ENCODE results near the gene GJB2. TPM values are rescaled to one million over a fixed set of nuclear protein-coding genes. Genes with fewer than 3 reads are reported as not detected.

GJB2 gene
- total RNA-seq, 1 donor from 2014 or later, result 192 TPM

- DNase-seq (ENCODE audit: low read depth) (no peak), FAIRE-seq (peak; percentile 32)
- no peak for TF ChIP-seq CTCF (IDR thresholded peaks at IDR 0.05; ENCODE audit: insufficient read depth, low read length, severe bottlenecking)
- Histone ChIP-seq H3K4me3 (ENCODE audit: low read depth, low read length) (peak overlapping the region; percentile 61), H3K36me3 (ENCODE audit: control insufficient read depth, insufficient read depth, low read length) (peaks cover 11% of the 10 kb centered on the region), H3K27me3 (ENCODE audit: control insufficient read depth, insufficient read depth, low read length) (no peaks in the 10 kb centered on the region)
Observed at GRCh38 chr13:20191311-20192157, 1.2 kb downstream of the GJB2 start.

GRCh38 chr13:20190481-20191310, 2.0 kb downstream of the GJB2 start:
- DNase-seq (ENCODE audit: low read depth), result peak; percentile 91
- no peak for TF ChIP-seq CTCF (IDR thresholded peaks at IDR 0.05; ENCODE audit: insufficient read depth, low read length, severe bottlenecking)
- FAIRE-seq, result peak; percentile 32
- Histone ChIP-seq H3K4me3 (ENCODE audit: low read depth, low read length) (peak overlapping the region; percentile 61), H3K36me3 (ENCODE audit: control insufficient read depth, insufficient read depth, low read length) (peaks cover 11% of the 10 kb centered on the region), H3K27me3 (ENCODE audit: control insufficient read depth, insufficient read depth, low read length) (no peaks in the 10 kb centered on the region)

DNA sequence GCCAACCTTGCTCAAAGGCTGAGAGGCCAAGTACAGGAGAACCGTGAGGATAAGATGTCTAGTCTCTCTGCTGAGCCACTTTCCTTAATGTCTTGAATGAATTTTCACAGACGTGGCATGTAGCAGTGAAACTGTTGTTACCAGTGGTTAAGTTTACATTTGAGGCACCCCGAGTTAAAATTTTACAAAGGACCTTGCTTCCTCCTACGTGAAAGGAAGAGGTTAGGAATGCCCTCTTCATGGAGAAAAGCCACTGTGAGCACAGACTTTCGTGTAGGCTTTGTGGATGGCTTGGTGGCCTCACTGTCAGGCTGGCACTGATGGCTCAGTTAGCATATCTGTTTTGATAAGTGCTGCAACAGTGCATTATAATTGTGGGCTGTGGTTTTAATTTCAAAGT, 2.7 kb downstream of the GJB2 start:
- FAIRE-seq (no peak), DNase-seq (ENCODE audit: low read depth) (no peak)
- H3K27me3 ChIP-seq (ENCODE audit: control insufficient read depth, insufficient read depth, low read length), result no peaks in the 10 kb centered on the region
- H3K4me3 ChIP-seq (ENCODE audit: low read depth, low read length), result no peak overlapping the region
- peaks cover 11% of the 10 kb centered on the region for H3K36me3 ChIP-seq (ENCODE audit: control insufficient read depth, insufficient read depth, low read length)
- no peak for TF ChIP-seq CTCF (IDR thresholded peaks at IDR 0.05; ENCODE audit: insufficient read depth, low read length, severe bottlenecking)

DNA sequence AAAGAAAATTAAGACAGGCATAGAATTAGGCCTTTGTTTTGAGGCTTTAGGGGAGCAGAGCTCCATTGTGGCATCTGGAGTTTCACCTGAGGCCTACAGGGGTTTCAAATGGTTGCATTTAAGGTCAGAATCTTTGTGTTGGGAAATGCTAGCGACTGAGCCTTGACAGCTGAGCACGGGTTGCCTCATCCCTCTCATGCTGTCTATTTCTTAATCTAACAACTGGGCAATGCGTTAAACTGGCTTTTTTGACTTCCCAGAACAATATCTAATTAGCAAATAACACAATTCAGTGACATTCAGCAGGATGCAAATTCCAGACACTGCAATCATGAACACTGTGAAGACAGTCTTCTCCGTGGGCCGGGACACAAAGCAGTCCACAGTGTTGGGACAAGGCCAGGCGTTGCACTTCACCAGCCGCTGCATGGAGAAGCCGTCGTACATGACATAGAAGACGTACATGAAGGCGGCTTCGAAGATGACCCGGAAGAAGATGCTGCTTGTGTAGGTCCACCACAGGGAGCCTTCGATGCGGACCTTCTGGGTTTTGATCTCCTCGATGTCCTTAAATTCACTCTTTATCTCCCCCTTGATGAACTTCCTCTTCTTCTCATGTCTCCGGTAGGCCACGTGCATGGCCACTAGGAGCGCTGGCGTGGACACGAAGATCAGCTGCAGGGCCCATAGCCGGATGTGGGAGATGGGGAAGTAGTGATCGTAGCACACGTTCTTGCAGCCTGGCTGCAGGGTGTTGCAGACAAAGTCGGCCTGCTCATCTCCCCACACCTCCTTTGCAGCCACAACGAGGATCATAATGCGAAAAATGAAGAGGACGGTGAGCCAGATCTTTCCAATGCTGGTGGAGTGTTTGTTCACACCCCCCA, 3.8 kb downstream of the GJB2 start:
- H3K36me3 ChIP-seq (ENCODE audit: control insufficient read depth, insufficient read depth, low read length), result peaks cover 11% of the 10 kb centered on the region
- H3K4me3 ChIP-seq (ENCODE audit: low read depth, low read length), result no peak overlapping the region
- H3K27me3 ChIP-seq (ENCODE audit: control insufficient read depth, insufficient read depth, low read length), result no peaks in the 10 kb centered on the region
- DNase-seq (ENCODE audit: low read depth) (no peak), FAIRE-seq (no peak)
- peak; percentile 25 for TF ChIP-seq CTCF (IDR thresholded peaks at IDR 0.05; ENCODE audit: insufficient read depth, low read length, severe bottlenecking)

- TF ChIP-seq CTCF (IDR thresholded peaks at IDR 0.05; ENCODE audit: insufficient read depth, low read length, severe bottlenecking), result no peak
- H3K36me3 ChIP-seq (ENCODE audit: control insufficient read depth, insufficient read depth, low read length), result peaks cover 11% of the 10 kb centered on the region
- no peak overlapping the region for H3K4me3 ChIP-seq (ENCODE audit: low read depth, low read length)
- DNase-seq (ENCODE audit: low read depth), result no peak
- no peaks in the 10 kb centered on the region for H3K27me3 ChIP-seq (ENCODE audit: control insufficient read depth, insufficient read depth, low read length)
- FAIRE-seq, result no peak
Observed at GRCh38 chr13:20186771-20187170, 6.0 kb downstream of the GJB2 start.

Data from bronchial epithelial cell (primary cell).